Mucosa of gallbladder (tissue), 1 donor: Measurements from ENCODE around the gene ELOVL7. TPM values are rescaled to one million over a fixed set of nuclear protein-coding genes. Genes with fewer than 3 reads are reported as not detected.
"Not testable (repeated sequence)": the region's sequence is repeated elsewhere in the genome, so short reads cannot be mapped to it uniquely, and the experiment has no call there.

ENCODE experiments used
- DNase-seq: peaks from one replicate; pipeline ENCODE4 v3.0.0-alpha.2; 2020; ENCODE audit warnings: low spot score
- total RNA-seq: library from RNA; stranded (reverse); gene quantifications from one replicate; pipeline ENCODE4 v1.2.1, GENCODE V29; 2021
- donor health status: DM: no; HTN: no; CAD: no.

ELOVL7 gene
- total RNA-seq, 1 donor from 2014 or later, result 66.8 TPM

- DNase-seq, result not testable (repeated sequence)
Measured at GRCh38 chr5:60715201-60715928, 128.7 kb downstream of the ELOVL7 start.

- DNase-seq, result no peak
Measured at GRCh38 chr5:60712950-60713349, 131.1 kb downstream of the ELOVL7 start.

- DNase-seq, result not testable (repeated sequence)
Measured at GRCh38 chr5:60711892-60712291, 132.2 kb downstream of the ELOVL7 start.

- no peak for DNase-seq
Measured at GRCh38 chr5:60710362-60710761, 133.7 kb downstream of the ELOVL7 start.

- no peak for DNase-seq
Measured at GRCh38 chr5:60705144-60705543, 138.9 kb downstream of the ELOVL7 start.

- DNase-seq, result peak; percentile 49
Measured at GRCh38 chr5:60703944-60704343, 140.1 kb downstream of the ELOVL7 start.

Other genes with a start within 250 kb of the ELOVL7 start
- 117 TPM for gene DEPDC1B, start 144.1 kb downstream of the ELOVL7 start, total RNA-seq
- gene ERCC8, start 100.8 kb upstream of the ELOVL7 start, total RNA-seq, result 5.7 TPM
- gene NDUFAF2, start 100.9 kb upstream of the ELOVL7 start, total RNA-seq, result 14.4 TPM